Activated CD4-positive, alpha-beta T cell treated with anti-CD3 and anti-CD28 coated beads, Interleukin-2, amount 50 U/mL, for 16 hours (primary cell): ENCODE results near the gene AFMID.

Source experiments
- DNase-seq: peaks from one replicate; pipeline ENCODE4 v3.0.0-alpha.2; 2020

Gene AFMID

DNA sequence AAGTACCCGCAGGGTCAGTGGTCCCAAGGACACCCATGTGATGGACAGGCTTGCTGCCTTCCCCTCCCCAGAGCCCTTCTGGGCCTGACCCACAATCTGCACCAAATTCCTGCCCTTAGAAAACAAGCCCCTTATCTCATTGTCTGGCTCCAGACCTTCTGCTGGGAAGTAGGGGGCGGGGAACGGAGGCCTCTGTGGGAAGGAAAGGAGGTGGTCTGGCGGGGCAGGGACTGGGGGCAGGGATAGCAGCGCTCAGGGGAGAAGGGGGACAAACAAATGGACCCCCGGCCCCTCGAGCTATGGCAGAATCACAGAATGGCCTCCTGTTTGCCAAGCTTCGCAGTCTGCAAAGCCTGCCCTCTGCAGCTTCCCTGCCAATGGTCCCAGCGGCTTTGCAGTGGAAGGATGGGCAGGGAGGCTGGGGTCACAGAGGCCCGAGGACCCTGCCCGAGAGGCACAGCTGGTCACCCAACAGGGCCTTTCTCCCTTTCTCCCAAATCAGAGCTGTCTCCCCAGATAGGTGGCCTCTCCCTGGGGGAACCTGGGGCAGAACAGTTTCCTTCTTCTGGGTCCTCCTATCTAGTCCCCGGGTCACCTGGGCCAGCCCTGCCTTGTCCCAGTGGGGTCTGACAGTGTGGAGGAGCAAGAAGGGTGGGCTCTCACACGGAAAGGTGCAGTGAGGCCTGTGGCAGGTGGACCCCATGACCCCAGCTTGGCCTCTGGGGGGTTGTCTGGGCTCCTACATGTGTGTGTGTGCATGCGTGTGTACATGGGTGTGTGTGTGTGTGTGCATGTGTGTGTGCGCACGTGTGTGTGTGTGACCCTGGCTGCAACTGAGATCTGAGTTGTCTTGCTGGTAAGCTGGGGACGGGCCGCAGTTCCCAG, 69.8 kb downstream of the AFMID start:
- no peak for DNase-seq
